ENCODE measurements around the gene ADAMTS13.
"Not testable (repeated sequence)": the region's sequence is repeated elsewhere in the genome, so short reads cannot be mapped to it uniquely, and the experiment has no call there.

The ADAMTS13 gene

GRCh38 chr9:133421615-133422542 is at the start of gene ADAMTS13:
Gene ADAMTS13, plus strand, starts transcription at chr9:133422367. Its CDS starts 77 bp downstream, at chr9:133422444.
- DNase-seq, result no peak

DNA sequence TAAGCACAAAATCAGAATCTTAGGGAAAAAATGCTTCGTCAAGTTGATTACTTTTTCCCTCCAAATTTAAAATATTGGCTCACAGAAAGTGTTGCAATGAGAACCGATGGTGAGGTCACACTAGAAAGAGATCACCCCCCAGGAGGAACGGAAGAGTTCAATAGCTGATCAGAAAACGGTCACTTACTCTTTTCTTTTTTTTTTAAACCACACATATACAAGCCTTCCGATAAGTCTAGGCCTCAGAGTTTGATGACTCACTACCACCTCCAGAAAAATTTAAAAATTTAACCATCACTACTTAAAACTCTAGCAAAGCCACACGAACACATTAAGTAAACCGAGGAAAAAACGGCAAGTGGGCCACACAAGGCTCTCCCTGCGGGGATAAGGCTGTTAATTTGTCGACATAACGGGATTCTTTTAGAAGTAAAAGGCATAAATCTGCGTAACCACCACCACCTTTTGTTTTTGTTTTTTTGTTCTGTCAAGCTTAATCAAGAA is 47.5 kb upstream of the ADAMTS13 start:
- no peak for DNase-seq

DNA sequence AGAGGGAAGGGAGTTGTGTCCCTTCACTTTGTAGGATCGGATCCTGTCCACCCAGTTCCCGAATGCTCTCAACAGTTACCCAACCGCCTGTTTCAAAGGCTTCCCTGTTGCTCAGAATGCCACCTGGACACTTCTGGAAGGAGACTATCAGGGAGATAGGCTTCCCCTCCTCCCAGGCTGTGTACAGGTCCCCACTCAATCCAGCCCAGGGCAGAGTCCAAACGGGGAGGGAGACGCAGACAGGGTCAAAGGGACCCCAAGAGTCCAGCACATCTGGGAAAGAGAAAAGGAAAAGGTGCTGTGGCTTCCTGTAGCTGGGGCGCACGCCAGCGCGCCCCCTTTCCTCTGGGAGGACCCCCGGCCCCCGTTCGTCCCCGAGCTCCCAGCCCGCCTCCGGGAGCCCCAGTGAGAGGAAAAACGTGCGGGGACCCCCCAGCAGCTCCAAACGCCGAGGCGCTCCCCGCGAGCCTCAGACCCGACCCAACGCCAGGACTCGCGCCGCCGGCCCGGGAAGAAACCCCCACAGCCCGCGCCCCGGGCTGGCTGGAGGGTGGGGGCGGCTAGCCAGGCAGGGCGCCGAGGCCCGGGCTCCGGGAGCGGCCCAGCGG is 46.9 kb upstream of the ADAMTS13 start:
- no peak for DNase-seq

- DNase-seq, result peak; percentile 95
These were observed 46.2 kb upstream of the ADAMTS13 start, which contains the start of the genes STKLD1 and SURF4 for GRCh38 chr9:133375724-133376654. Gene STKLD1, plus strand, starts transcription at chr9:133376366. Its CDS starts 108 bp downstream, at chr9:133376474. Gene SURF4, minus strand, starts transcription at chr9:133376060. Its CDS starts 91 bp downstream, at chr9:133375969.

DNA sequence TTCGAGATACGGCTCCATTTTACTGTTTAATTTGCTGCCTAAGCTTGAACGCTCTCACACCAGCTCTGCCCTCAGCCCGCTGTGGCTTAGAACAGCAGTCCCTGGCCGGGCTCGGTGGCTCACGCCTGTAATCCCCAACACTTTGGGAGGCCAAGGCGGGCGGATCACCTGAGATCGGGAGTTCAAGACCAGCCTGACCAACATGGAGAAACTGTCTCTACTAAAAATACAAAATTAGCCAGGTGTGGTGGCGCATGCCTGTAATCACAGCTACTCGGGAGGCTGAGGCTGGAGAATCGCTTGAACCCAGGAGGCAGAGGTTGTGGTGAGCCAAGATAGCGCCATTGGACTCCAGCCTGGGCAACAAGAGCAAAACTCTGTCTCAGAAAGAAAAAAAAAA is 44.9 kb upstream of the ADAMTS13 start:
- not testable (repeated sequence) for DNase-seq

DNA sequence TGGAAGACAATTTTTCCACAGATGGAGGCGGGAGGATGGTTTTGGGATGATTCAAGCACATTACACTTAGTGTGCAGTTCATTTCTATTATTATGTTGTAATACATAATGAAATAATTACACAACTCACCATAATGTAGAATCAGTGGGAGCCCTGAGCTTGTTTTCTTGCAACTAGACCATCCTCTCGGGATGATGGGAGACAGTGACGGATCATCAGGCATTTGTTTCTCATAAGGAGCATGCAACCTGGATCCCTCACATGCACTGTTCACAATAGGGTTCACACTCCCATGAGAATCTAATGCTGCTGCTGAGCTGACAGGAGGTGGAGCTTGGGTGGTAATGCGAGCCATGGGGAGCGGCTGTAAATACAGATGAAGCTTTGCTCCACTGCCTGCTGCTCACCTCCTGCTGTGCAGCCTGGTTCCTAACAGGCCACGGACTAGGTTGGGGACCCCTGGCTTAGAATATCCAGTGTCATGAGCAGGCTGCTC is 44.4 kb upstream of the ADAMTS13 start:
- no peak for DNase-seq

DNA sequence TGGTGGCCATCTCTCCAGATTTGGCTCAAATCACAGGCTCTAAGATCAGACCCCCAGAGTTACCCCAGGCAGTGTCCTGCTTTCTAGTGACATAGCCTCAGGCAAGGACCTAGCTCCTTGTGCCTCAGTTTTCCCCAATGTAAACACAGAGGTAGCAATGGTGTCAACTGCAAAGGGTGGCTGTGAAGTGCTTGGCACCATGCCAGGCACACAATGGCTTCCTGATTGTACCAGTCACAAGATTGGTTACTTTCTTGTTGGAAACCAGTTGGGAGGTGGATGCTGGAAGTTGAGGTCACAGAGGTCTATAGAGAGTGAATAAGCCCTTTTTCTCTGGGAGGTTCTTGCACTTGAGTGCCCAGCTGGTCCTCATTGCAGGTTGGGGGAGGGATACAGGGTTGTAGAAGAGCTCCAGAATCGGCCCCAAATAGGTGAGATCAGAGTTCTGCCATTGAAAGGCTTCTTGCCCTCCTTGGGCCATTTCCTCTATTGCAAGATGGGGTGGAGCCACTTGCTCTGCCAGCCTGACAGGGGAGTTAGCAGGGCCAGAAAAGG is 43.7 kb upstream of the ADAMTS13 start:
- DNase-seq, result no peak

DNA sequence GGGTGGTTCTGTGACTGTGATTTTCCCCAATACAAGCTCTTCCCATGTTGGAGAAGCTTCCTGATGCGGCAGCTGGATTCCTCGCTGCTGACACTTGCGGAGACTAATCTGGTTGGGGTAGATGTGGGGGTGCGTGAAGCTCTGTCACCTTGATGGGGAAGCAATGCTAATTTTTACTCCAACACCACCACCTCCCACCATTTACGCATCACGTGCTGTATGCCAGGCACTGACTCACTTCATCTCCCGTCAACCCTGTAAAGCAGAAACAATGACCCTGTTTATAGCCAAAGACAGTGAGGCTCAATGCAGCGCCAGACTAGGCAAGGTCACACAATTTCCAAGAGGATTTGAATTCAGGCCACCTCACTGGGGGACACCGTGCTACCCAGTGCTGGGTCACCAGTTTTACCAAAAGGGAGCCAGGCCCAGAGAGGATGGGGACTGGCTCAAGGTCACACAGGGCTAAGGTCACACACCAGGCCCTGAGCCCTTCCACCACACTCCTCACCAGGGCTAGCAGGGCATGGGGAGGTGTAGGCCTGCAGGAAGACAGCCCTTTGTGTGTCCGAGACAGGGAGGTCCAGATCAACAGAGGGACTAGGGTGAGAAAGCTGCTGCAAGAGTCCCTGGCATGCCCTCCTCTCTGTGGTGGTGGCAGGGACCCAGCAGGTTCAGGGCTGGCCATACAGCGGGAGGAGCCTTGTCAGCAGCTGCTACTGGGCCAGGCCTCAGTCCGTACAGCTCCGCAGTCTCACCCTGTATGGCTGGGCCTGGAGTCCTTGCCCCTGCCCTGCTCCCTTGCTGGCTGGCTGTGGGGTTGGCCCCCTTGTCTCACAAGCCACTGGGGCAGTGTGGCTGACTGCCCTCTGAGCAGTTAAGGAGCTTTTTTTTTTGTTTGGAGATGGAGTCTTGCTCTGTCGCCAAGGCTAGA is 42.7 kb upstream of the ADAMTS13 start:
- DNase-seq, result no peak

- no peak for DNase-seq
These were observed 41.4 kb upstream of the ADAMTS13 start for GRCh38 chr9:133380734-133381133.

DNA sequence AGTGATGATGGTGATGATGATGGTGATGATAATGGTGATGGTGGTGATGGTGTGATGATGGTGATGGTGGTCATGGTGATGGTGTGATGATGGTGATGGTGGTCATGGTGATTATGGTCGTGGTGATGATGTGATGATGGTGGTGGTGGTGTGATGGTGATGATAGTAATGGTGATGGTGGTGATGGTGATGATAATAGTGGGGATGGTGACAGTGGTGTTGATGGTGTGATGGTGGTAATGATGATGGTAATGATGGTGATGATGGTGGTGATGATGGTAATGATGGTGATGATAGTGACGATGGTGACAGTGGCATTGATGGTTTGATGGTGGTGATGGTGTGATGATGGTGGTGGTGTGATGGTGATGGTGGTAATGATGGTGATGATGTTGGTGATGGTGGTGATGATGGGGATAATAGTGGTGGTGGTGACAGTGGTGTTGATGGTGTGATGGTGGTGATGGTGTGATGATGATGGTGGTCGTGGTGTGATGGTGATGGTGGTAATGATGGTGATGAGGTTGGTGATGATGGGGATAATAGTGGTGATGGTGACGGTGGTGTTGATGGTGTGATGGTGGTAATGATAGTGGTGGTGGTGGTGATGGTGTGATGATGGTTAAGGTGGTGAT is 39.5 kb upstream of the ADAMTS13 start:
- DNase-seq, result no peak

- no peak for DNase-seq
These were observed 38.7 kb upstream of the ADAMTS13 start for GRCh38 chr9:133383438-133383837.

GRCh38 chr9:133384736-133385321 is 37.3 kb upstream of the ADAMTS13 start:
- no peak for DNase-seq

- DNase-seq, result no peak
These were observed 36.7 kb upstream of the ADAMTS13 start for GRCh38 chr9:133385452-133385851.

GRCh38 chr9:133386338-133386737 is 35.8 kb upstream of the ADAMTS13 start:
- DNase-seq, result no peak

GRCh38 chr9:133387680-133388079 is 34.5 kb upstream of the ADAMTS13 start:
- DNase-seq, result peak; percentile 45

DNA sequence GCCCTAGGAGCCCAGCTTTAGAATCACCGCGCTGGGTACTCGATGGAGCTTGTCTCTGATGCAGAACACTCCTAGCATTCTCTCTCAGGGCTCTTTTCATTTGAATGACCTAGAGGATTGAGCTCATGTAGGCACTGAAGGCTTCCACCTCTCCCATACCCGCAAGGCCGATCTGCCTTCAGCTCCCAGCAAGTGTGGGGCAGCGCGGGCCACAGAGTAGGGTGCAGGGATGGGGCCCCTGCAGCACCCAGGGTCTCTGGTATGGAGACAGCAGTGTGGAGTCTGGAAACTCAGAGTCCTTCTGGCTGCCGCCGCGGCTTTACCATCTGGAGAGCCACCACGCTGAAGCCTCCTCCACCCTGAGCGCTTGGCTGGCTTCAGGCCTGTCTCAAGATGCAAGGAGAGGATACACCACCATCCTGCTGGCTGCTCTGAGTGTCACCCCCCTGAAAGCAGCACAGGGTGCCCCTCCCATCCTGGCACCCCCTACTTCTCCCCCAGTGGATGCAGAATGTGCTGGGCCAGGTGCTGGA is 33.1 kb upstream of the ADAMTS13 start:
- DNase-seq, result no peak

DNA sequence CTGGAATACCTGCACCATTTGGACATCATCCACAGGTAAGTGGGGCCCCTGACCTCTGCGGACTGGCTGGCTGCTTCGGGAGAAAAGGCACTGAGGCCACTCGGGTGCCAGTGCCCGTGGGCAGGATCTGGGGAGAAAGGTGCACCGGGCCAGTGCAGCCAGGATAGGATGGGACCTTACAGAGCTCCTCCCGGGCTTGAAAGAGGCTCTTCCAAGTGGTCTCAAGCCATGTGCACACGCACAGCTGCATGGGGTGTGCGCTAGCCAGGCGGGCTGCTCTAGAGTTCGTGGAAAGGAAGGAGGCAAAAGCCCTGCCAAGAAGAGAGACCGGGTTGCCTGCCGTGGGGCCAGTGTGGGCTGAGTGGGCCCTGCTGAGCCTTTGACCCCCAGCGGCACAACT is 32.6 kb upstream of the ADAMTS13 start:
- no peak for DNase-seq

- DNase-seq, result no peak
These were observed 31.5 kb upstream of the ADAMTS13 start for GRCh38 chr9:133390713-133391112.

GRCh38 chr9:133391449-133391848 is 30.7 kb upstream of the ADAMTS13 start:
- DNase-seq, result not testable (repeated sequence)

GRCh38 chr9:133392308-133392707 is 29.9 kb upstream of the ADAMTS13 start:
- not testable (repeated sequence) for DNase-seq

Data from COR-L47 (cell line).